Measurements from ENCODE around the gene JPH3.

DNA sequence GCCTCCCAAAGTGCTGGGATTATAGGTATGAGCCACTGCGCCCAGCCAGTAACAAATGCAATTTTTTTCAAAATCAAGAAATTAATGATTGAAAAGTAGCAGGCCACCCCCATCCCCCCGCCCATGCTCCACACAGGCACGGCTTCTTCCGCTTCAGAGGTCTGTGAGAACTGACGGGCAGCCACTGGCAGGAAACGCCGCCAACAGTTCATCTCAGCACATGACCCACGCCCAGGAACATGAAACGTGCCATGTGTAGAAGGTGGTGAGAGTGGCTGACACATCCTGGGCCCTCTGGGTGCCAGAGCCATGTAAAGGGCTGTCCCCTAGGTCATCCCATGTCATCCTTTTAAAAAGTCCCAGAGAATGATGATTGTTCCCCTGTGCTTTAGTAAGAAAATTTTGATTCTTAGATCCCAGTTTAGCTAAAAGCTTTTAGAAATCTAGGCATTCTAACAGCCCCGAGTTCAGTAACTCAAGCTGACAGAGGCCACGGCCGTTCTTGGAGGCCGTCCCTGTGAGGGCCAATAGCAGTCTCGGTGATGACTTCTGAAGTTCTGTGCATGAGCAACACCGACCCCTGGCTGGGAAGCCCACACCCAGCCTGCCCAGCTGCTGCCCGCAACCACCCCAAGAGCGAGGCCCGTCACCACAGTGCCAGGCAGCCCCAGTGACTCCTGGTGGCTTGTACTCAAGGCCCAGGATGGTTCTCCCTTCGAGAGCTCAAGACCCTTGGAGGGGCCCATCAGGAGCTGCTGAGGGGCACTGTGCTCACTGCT is 111.3 kb downstream of the JPH3 start:
- TF ChIP-seq, protein P1, sequence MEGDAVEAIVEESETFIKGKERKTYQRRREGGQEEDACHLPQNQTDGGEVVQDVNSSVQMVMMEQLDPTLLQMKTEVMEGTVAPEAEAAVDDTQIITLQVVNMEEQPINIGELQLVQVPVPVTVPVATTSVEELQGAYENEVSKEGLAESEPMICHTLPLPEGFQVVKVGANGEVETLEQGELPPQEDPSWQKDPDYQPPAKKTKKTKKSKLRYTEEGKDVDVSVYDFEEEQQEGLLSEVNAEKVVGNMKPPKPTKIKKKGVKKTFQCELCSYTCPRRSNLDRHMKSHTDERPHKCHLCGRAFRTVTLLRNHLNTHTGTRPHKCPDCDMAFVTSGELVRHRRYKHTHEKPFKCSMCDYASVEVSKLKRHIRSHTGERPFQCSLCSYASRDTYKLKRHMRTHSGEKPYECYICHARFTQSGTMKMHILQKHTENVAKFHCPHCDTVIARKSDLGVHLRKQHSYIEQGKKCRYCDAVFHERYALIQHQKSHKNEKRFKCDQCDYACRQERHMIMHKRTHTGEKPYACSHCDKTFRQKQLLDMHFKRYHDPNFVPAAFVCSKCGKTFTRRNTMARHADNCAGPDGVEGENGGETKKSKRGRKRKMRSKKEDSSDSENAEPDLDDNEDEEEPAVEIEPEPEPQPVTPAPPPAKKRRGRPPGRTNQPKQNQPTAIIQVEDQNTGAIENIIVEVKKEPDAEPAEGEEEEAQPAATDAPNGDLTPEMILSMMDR (IDR thresholded peaks at IDR 0.05): no peak
- no peak for TF ChIP-seq POLR2A (IDR thresholded peaks at IDR 0.05)
- no peak for TF ChIP-seq POLR2AphosphoS5 (IDR thresholded peaks at IDR 0.05)
- TF ChIP-seq EP300 (IDR thresholded peaks at IDR 0.05): no peak

Data from sigmoid colon (tissue), 4 donors.